OCI-M2 (cell line): ENCODE data around the gene LRRC31.

Experiments
- DNase-seq: peaks from one replicate; lab custom pipeline; 2025; ENCODE audit not compliant: unreplicated experiment; lab: John Stamatoyannopoulos, UW

Gene LRRC31

DNA sequence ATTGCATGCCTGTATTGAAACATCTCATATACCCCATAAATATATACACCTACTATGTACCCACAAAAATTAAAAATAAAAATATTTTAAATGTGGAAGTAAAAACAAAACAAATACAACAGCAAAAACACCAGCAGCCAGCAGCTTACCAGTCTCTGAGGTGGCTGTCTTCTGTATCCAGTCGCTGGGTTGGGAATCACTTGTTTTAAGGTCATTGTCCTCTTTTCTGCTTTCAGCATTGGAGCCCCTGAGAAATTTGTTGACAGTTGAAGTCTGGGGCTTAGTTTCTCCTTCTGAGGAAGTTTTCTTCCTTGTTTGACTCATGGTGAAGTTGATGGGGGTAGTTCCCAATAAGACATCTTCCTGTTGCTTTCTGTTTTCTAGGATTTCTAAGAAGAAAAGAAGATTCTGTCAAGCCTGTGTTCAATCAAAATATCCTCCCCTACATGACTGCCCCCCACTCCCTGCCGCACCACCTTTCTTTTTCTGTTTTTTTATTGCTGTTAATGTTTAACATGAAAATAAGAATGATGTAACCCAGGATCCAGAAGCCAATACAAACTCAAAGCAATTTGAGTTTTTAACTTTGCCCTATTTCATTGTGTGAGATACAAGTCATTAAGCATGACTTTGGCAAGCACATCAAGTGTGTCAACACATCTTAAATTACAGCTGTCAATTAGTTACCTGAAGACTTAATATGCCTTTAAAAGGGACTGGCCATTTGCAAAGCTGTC is at the start of gene LRRC31:
Gene LRRC31, minus strand, starts transcription at position 452 of the 737 bp plus-strand sequence. Its CDS starts 128 bp downstream, at position 324.
- no peak for DNase-seq

DNA sequence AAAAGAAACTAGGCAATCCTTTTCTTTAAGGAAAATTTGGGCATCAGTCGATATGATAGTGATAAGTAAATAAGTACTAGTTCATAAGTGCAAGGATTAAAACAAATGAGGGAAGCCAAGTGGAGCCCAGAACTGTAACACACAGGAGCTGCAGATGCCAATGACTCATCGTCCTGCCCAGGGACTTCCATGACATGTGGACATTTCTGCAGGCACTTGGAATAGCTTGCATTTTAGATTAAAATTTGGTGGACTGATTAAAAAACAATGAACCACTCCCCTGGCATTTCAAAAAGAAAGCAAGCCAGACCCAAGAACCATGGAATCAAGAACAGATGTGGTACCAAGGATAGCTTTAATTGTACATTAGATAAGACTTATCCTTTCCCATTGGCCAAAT is 44.6 kb upstream of the LRRC31 start:
- no peak for DNase-seq

DNA sequence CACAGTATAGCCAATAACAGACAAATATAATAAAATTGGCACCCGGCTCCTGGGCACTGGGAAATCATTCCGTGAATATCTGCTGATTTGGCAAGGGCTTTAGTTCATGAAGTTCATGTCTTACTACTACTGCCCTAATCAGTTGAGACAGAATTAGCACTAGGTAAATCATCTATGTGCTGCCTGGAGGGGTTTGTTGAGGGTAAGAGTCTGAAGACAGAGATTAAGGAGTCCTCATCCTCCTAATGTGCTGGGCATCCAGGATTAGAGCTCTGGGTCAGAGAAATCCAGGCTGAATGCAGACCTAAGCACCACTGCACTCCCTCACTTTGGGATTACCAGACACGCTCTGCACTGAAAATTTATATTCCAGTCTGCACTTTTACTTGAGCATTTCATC is 43.6 kb upstream of the LRRC31 start:
- no peak for DNase-seq

DNA sequence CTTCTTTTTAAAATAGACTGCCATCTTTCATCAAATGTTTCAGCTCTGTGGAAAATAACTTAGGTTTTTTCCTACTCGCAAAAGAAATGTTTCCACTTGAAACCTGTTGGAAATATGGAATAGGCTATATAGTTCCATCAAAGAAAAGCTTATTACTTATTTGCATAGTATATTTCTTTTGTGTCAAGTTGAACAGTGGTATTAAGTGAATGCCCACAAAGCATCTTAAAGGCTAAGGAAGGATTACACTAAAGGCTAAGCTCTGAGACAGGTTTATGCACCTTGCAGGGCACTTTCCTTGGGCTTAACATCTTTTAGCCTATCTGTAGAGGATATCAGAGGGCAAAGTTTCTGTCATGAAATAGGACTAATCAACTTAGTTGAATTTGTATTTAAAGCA is 41.5 kb upstream of the LRRC31 start, which contains the start of gene SAMD7:
Gene SAMD7, plus strand, starts transcription at position 301 of the 400 bp plus-strand sequence. CDS start 7,927 bp downstream, outside the sequence.
- no peak for DNase-seq

DNA sequence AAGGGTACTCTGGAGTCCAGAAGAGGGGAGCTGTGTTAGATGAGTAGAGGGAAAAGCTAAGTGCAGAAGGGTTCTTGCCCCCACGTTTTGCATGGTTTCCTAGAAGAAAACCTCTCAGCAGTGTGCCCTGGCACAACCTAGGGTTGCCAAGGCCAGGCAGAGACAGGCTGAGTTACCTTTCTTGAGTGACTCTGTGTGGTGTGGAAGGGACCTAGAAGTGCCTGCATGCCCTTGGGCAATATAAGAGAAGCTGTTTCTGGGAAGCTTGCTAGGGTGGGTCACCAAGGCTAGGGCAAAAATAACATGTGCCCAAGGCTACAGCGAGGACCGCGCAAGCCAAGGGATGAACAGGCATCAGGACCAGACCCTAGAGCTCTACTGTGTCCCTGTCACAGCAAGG is 38.2 kb upstream of the LRRC31 start:
- DNase-seq = no peak

DNA sequence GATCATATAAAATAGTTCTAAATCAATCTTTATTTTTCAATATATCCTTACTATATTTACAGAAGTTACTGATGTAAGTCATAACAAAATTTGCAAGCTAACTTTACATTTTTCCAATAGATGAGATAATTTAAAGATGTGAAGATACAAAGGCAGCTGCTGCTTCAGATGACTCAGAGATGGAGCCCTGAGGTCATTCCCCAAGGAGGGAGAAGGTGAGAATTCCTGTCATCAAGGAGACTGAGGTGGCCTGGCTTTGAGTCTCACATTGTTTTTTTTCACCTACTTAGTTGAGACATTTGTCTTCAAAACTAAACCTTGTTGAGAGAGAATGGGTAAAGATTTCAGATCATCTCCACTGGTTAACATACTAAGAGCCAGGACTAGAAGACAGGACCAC is 37.7 kb upstream of the LRRC31 start:
- no peak for DNase-seq

DNA sequence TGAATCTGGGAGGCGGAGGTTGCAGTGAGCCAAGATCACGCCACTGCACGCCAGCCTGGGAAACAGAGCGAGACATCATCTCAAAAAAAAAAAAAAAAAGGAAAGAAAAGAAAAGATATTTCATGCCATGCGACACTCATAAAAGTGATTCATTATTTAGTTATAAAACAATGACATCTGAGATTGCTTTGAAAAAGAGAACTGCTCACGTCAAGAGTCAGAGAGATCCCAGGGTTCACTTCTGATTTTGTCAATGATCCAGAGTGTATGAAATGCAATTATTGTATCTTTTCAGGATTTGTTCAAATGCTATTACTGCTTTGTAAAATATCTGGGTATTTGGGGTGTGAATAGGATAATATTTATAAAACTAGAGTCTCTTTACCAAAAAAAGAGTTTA is 35.7 kb upstream of the LRRC31 start:
- DNase-seq = no peak

DNA sequence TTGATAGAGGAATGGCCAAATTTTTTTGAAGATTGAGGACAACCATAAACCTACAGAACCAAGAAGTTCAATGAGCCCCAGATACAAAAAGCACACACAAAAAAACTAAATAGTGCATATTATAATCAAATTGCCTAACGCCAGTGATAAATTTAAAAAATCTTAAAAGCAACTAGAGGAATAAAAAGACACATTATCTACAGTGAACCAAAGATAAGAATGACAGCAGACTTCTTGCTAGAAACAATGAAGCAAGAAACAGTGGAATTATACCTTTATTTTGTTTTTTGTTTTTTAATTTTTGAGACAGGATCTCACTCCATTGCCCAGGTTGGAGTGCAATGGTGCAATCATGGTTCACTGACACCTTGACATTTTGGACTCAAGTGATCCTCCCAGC is 31.7 kb upstream of the LRRC31 start:
- no peak for DNase-seq

DNA sequence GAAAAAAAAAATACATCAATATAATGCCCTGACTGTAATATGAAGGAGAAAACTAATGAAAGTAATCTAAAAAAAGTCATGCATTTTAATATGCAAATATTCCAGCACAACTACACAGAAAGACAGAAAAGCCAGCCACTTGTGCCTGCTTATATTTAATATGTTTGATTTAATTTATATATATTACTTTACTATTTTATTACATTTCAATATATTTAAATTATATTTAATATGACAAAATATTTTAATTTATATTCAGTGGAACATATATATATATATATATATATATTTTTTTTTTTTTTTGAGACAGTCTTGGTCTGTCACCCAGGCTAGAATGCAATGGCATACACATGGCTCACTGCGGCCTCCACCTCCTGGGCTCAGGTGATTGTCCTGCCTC is 27.5 kb upstream of the LRRC31 start:
- DNase-seq = no peak

DNA sequence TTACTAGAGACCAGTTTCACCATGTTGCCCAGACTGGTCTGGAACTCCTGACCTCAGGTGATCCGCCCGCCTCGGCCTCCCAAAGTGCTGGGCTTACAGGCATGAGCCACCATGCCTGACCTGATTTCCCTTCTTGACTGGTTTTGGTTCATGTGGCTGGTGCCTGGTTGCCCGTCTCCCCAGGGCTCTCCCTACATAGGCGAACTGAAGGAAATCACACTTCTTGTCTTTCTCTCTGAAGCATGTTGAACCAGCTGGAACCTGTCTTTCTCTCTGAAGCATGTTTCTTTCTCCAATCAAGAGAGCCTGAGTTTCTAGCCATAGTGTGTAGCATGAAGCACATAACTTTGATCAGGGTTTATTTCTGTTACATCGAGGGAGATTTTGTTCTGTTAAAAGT is 25.3 kb upstream of the LRRC31 start:
- DNase-seq = no peak

DNA sequence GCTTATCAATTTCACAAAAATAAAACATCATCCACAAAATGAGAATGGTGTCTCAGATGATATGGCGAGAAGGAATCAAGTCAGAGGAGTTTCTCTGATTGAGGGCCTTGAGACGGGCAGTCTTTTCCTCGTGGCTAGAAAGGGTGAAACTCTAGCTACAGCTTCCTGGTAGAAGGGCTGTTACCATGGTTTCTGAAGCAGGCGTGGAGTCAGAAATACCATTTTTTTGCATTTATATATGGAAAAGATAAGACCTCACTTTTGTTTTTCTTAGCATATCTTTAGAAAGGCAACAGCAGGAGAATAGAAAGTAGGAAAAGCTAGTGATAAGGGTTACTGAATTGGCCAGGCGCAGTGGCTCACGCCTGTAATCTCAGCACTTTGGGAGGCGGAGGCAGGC is 24.4 kb upstream of the LRRC31 start:
- DNase-seq = no peak

DNA sequence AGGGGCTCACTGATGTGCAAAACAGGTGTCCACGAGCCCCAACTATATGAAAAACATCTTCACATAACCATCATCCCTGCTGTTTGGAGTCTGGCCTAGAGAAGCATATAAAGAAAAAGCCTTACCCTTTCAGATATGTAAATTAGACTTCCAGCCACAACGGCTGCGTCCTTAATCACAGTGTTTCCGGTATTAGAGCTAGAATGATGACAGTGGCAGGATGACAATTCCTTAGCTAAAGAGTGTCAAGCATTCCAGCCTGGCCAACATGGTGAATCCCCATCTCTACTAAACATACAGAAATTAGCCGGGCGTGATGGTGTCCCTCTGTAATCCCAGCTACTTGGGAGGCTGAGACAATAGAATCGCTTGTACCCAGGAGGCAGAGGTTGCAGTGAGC is 22.2 kb upstream of the LRRC31 start:
- no peak for DNase-seq

DNA sequence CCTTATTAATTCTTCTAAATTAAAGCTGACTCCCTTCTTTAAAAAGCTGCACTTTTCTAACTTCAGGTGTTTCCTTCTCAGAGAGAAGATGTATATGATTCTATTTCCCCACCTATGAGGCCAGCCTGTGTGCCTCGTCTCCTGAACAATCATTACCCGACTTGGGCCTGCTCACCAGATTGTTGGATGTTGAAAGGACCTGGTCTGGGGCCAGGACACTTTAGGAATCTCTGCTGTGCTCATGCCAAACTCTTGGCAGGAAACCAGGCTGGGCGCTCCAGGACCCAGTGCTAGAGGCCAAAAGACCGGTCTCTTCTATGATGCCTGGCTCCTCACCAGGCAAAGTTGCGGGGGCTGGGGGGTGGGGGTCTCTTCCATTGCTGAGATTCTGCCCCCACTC is 16.9 kb upstream of the LRRC31 start:
- DNase-seq = no peak

DNA sequence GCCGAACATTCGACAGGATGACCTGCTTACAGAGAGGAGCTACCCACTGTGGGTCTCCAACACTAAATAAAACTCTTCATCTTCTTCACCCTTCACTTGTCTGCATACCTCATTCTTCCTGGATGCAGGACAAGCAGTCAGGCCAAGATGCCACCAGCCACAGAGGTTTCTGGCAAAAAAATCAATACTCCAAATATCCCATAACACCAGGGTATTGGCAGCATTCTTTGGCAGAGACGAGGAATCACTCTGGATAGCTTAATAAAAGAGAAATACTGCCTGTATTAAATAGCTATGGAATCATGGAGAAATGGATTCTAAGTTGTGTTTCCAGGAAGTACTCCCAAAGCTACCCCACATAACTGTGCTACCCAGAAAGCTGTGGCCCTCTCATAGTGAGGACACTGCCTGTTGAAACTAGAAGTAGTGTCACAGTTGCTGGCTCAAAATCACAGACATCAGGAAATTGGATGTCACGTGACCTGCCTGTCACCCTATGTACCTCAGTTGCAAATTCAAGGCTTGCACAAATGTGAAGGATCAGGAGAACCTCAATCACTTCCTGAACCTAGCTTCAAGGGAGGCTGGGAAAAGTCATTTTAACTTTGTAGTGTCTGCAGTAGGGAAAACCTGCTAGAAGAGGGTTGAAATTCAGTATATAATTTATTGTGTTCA is 11.0 kb upstream of the LRRC31 start:
- no peak for DNase-seq

DNA sequence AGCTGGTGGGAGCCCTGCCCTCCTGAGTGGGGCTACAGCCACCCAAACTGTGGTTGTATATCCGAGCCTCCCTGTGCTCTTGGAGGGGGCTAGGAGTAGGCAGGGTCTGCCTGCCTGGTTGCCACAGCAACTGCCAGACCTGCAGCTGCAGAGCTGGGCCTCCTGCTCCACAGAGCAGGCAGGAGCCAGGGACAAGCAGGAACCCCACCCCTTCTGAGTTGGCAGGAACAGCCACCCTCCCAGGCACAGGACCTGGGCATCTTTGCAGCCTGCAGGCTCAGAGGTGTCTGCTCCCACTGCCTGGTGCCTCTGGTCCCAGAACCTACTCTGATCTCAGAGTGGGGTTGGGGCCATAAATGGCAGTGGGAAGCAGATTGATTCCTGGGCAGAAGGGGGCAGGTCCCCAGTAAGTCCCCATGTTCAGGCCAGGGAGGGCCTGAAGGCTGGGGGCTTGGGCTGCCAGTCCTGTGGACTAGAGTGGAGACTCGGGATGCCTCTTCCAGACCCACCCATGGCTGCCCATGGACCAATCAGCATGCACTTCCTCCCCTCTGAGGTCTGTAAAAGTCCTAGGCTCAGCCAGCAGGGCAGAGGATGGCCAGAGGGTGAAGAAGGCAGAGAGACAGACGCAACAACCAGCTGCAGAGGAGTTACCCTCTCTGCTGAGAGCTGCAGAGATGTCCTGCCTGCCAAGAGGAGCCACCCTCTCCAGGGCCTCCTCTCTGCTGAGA is 10.3 kb upstream of the LRRC31 start:
- no peak for DNase-seq

DNA sequence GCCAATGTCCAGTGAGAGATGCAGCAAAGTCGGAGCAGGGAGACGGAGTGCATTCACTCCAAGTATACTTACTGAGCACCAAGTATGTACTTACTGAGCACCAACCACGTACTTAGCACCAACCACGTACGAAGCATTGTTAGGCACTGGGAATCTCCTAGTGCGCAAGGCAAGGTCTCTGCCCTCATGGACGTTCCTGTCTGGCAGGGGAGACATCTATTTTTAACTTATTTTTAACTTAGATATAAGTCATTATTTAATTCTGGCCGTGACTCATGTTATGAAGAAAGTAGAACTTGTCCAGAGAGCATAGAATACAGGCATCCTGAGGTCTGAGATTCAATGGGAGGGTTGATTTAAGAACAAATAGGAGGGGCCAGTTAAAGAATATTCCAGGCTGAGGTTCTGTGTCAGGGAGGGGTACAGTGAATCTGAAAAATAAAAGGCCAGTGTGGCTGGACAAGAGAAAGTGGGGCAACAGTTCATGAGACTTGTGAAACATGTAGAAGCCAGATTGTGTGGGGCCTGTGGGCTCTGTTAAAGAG is 9.3 kb upstream of the LRRC31 start:
- DNase-seq = no peak

DNA sequence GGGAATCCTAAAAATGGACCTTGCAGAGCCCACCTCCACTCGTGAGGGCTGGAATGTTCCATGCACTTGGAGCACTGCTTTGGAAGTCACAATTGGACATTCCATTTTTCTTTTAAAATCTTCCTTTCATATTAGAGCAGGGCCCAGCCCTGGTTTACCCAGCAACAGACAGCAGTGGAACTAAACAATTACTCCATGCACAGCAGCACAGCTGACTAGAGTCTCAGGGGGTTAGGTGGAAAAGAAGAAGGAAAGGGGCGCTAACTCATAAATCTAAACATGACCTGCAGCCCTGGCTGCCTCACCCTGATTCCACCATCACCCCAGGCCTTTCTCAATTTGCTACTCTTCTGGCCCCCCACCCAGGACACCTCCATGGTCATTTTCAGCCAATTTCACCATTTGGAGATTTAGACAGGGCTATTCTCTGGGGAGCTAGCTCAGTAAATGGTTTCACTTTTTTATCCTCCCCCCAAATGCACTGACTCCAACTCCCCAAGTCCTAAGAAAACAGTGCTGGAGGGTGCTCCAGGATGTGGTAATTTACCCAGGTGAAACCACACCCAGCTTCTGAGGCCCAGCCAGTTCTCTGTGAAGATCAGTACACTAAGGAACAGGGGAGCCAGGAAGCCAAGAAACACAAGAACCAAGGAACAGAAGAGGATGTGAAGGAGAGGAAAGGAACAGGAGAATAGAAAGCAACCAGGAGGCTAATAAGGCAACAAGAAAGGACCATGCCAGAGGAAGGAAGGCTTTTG is 1.6 kb upstream of the LRRC31 start:
- no peak for DNase-seq

DNA sequence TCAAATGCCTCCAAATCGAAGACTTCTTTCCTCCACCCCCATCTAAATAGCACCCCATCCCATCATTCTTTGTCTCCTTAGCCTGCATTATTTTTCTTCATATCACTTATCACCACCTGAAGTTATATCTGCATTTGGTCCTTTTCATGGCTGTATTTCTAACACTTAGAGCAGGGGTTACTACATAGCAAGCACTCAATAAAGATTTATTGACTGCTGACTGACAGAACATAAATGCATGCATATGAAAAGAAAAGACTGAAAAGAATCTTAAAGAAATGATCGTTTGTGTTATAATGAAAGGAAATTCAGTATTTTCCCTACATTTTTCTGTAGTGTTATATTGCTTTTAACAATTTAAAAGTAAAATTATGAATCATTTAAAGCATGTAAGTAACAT is 1.4 kb downstream of the LRRC31 start:
- DNase-seq = no peak

DNA sequence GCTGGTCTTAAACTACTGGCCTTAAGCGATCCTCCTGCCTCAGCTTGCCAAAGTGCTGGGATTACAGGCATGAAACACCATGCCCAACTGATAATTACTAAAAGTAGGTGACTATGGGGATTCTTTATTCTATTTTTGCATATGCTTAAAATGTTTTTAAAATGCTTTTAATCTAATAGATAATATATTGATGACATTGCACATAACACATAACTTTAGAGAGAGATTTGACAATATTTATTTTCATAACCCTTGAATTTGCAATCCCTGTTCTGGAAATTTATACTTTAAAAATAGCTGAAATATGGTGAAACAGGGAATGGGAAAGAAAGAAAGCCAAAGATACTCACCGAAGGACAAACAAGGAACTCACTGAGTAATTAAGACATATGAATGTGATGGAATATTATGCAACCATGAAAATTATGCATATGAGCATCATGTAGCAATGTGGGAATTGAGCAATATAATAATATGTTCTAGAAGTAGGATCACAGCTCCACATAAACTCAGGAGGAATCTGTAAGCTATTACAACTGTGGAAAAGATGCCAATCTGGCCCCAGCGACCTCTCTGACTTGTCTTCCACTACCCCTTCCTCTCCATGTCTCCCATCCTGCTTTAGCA is 2.0 kb downstream of the LRRC31 start:
- DNase-seq = no peak

DNA sequence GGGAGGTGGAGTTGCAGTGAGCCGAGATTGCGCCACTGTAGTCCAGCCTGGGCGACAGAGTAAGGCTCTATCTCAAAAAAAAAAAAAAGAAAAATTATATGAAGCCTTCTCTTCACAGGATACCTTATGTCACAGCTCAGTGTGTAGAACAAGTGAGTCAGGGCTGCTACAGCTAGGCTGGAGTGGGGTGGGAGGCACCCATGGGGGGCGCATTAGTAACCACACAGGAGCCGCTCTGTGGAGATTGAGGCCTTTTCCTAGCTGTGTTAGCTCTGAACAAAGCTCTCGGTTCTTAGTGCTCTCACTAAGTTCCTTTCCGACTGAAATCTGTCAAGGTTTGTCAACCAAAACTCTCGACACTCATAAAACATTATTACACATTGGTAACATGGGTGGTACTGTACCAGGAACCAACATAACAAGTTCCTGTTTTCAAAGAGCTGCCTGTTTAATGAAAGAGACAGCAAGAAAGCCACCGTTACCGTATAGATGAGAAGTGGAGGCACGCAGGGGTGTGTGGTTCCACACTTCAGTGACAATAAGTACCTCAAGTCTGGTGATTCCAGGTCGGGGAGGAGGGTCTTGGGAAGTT is 4.5 kb downstream of the LRRC31 start:
- DNase-seq = no peak
